Sigmoid colon (tissue), 7 donors: ENCODE data around the gene DNASE2. TPM values are rescaled to one million over a fixed set of nuclear protein-coding genes. Genes with fewer than 3 reads are reported as not detected.

ENCODE experiments used
- DNase-seq: peaks from one replicate; pipeline ENCODE4 v3.0.0-alpha.2; 2019
- H3K27ac ChIP-seq, 4 donors: fragments of 200-600 bp; sonication (generic); one replicate each; pipeline ENCODE4 v1.5.1; 2016 to 2019; ENCODE audit warnings: mild to moderate bottlenecking in 1 of 4
- H3K27me3 ChIP-seq, 3 donors: fragments of 200-600 bp; sonication (generic); one replicate each; pipeline ENCODE4 v1.5.1; 2019; ENCODE audit warnings: mild to moderate bottlenecking in 1 of 3
- H3K36me3 ChIP-seq, 4 donors: fragments of 200-600 bp; sonication (generic); one replicate each; pipeline ENCODE4 v1.5.1; 2016 to 2019
- H3K4me1 ChIP-seq, 4 donors: fragments of 200-600 bp; sonication (generic); one replicate each; pipeline ENCODE4 v1.5.1; 2017 to 2019
- H3K4me3 ChIP-seq, 4 donors: fragments of 200-600 bp; sonication (generic); one replicate each; pipeline ENCODE4 v1.5.1; 2017 to 2019; ENCODE audit warnings: mild to moderate bottlenecking in 2 of 4, moderate library complexity in 1 of 4
- H3K9me3 ChIP-seq, 4 donors: fragments of 200-600 bp in 3 of 4; sonication (generic) in 3 of 4; one replicate each; pipeline versions ENCODE4 v1.5.1 to v1.6.1; 2013 to 2019
- EP300 ChIP-seq, 4 donors: sonication (generic); formaldehyde crosslinking; IDR thresholded peaks; one replicate each; pipeline ENCODE4 v1.6.1; 2017; ENCODE audit warnings: antibody characterized with exemption in 4 of 4
- POLR2A ChIP-seq, 2 donors: fragments of 450-650 bp; IDR thresholded peaks; one replicate each; pipeline ENCODE4 v1.6.1; 2016; ENCODE audit warnings: antibody characterized with exemption in 2 of 2, mild to moderate bottlenecking in 2 of 2, moderate library complexity in 2 of 2
- POLR2AphosphoS5 ChIP-seq, 4 donors: sonication (generic); formaldehyde crosslinking; IDR thresholded peaks; one replicate each; pipeline ENCODE4 v1.6.1; 2017; ENCODE audit warnings: antibody characterized with exemption in 4 of 4
- whole genome bisulfite sequencing, 2 donors: extraction: QIAGEN DNeasy Blood & Tissue Kit; methylation state at CpG; one replicate each; pipeline ENCODE4 v1.1.7; 2013; 5-methylcytosine and 5-hydroxymethylcytosine counted together
- intact Hi-C: fragments of 100-400 bp; cut with DNase I; formaldehyde crosslinking; loops from one replicate; pipeline ENCODE4 v1.15.1; 2023
- polyA plus RNA-seq, 3 donors: library from polyadenylated mRNA; stranded (reverse); fragments of 200-250 nt; gene quantifications; one replicate each; pipeline ENCODE4 v1.2.3, GENCODE V29; 2013
- total RNA-seq, 4 donors: library from RNA; depleted of rRNA; stranded (reverse); fragments of >200 nt; gene quantifications; one replicate each; pipeline ENCODE4 v1.1.0, GENCODE V29; 2016
- TF ChIP-seq, protein P1 (sequence below), 4 experiments: fragments of 450-650 bp in 3 of 4; fragments of 200-600 bp in 1 of 4; IDR thresholded peaks; one replicate each; pipeline ENCODE4 v1.5.1; 2016 to 2019; ENCODE audit warnings: antibody characterized with exemption in 4 of 4, mild to moderate bottlenecking in 3 of 4, moderate library complexity in 2 of 4
- donor health status: healthy with polysubstance abuse.
- donor health status: Bipolar disorder and iron deficiency.
- donor health status: healthy.

Gene DNASE2, protein sequence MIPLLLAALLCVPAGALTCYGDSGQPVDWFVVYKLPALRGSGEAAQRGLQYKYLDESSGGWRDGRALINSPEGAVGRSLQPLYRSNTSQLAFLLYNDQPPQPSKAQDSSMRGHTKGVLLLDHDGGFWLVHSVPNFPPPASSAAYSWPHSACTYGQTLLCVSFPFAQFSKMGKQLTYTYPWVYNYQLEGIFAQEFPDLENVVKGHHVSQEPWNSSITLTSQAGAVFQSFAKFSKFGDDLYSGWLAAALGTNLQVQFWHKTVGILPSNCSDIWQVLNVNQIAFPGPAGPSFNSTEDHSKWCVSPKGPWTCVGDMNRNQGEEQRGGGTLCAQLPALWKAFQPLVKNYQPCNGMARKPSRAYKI
- total RNA-seq, result 10 to 100 TPM; 28.6 to 45.1 (median 32.1) TPM
- polyA plus RNA-seq, result 10 to 100 TPM; 11.4 to 45.4 (median 24.5) TPM

DNA sequence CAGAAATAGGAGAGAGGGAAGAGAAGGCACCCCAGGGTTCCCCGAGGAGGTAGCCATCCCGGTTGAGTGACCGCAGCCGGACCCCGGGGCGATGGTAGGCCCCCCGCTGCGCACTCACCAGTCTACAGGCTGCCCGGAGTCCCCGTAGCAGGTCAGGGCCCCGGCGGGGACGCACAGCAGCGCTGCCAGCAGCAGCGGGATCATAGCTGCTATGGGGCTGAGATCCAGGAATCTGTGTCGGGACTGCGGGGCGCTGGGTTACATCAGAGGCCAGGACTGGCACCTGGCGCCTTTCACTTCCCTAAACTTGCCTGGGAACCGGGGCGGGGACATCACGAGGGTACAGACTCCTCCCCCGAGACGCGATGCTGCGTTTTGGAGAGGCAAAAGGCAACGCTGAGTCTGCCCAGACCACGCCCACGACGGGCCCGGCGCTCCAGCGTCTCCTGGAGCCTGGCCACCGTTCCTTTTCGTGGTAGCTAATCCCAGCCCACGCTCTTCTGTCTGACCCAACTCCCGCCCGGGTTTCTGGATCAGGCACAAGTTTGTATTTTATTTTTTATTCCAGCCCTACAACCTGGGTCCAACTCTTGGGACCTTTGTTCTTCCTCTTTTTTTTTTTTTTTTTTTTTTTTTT is at the start of gene DNASE2:
Gene DNASE2 (minus strand): TSS at position 278 of the 637 bp plus-strand sequence. CDS start 74 bp downstream, at position 204.
- peaks cover 0 to 36% (median 31%) of the 10 kb centered on the region in 4 donors for H3K4me1 ChIP-seq
- peaks cover 0 to 26% (median 14%) of the 10 kb centered on the region in 4 donors for H3K36me3 ChIP-seq
- TF ChIP-seq POLR2AphosphoS5 (IDR thresholded peaks at IDR 0.05), result peak; percentile 86 to 97 (median 89)
- peak; percentile 58 to 66 for TF ChIP-seq POLR2A (IDR thresholded peaks at IDR 0.05)
- peak in 2 of 4 donors; percentile 21 to 75 for TF ChIP-seq EP300 (IDR thresholded peaks at IDR 0.05)
- TF ChIP-seq, protein P1, sequence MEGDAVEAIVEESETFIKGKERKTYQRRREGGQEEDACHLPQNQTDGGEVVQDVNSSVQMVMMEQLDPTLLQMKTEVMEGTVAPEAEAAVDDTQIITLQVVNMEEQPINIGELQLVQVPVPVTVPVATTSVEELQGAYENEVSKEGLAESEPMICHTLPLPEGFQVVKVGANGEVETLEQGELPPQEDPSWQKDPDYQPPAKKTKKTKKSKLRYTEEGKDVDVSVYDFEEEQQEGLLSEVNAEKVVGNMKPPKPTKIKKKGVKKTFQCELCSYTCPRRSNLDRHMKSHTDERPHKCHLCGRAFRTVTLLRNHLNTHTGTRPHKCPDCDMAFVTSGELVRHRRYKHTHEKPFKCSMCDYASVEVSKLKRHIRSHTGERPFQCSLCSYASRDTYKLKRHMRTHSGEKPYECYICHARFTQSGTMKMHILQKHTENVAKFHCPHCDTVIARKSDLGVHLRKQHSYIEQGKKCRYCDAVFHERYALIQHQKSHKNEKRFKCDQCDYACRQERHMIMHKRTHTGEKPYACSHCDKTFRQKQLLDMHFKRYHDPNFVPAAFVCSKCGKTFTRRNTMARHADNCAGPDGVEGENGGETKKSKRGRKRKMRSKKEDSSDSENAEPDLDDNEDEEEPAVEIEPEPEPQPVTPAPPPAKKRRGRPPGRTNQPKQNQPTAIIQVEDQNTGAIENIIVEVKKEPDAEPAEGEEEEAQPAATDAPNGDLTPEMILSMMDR (IDR thresholded peaks at IDR 0.05), result no peak
- intact Hi-C loops, result loop anchor here (10.0 kb wide), 1 partner anchor 224 kb away; the partner anchor contains the start of gene LYL1
- peak within 1 kb of the TSS; percentile 89 to 97 (median 94) for H3K27ac ChIP-seq
- no peaks in the 10 kb centered on the region for H3K9me3 ChIP-seq
- H3K4me3 ChIP-seq, result peak within 1 kb of the TSS; percentile 50 to 88 (median 80)
- 0% methylated on average over 38 of the region's 38 CpGs for WGBS, 2 donors
- peaks cover 5 to 21% (median 15%) of the 10 kb centered on the region in 3 donors for H3K27me3 ChIP-seq
- peak; percentile 99 for DNase-seq

DNA sequence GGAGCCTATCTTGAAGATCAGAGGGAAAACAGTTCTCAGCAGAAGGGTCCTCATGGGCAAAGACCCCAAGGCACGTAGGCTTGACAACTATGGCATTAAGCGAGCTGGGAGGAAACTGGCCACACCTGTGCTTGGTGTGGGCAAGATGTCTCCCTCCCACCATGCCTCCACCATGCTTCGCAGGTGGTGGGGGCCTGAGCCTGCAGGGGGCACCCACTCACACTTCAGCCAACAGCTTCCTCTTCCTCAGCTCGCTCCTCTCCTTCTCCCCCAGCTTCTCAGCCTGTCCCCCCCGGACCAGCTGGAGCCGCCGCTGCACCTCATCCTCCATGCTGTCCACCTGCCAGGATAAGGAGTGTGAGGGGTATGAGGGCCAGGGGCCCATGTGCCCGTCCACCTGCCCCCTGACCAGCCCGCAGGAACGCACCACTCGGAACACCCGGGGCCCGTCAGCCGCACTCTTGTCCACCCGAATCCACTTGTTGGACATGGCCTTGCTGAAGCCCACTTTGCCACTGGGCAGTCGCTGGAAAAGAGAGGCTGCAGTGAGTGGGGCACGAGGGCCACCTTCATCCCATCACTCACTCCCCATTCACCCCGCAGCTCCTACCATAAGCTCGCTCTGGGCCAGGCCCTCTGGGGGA is 48.9 kb upstream of the DNASE2 start:
- H3K27me3 ChIP-seq, result no peaks in the 10 kb centered on the region
- TF ChIP-seq POLR2A (IDR thresholded peaks at IDR 0.05) (no peak), EP300 (IDR thresholded peaks at IDR 0.05) (no peak), POLR2AphosphoS5 (IDR thresholded peaks at IDR 0.05) (no peak)
- TF ChIP-seq, protein P1 (IDR thresholded peaks at IDR 0.05), result no peak
- 93 to 94% methylated on average over 19 of the region's 19 CpGs for WGBS, 2 donors
- H3K4me1 ChIP-seq, result peaks cover 0 to 22% (median 14%) of the 10 kb centered on the region in 4 donors
- H3K9me3 ChIP-seq, result no peaks in the 10 kb centered on the region
- no peak for DNase-seq
- no peak overlapping the region for H3K4me3 ChIP-seq
- intact Hi-C loops, result loop anchor here (5.0 kb wide), 1 partner anchor 38 kb away; the partner anchor contains the start of gene GCDH
- peaks cover 20 to 58% (median 38%) of the 10 kb centered on the region in 4 donors for H3K36me3 ChIP-seq
- no peak overlapping the region for H3K27ac ChIP-seq

DNA sequence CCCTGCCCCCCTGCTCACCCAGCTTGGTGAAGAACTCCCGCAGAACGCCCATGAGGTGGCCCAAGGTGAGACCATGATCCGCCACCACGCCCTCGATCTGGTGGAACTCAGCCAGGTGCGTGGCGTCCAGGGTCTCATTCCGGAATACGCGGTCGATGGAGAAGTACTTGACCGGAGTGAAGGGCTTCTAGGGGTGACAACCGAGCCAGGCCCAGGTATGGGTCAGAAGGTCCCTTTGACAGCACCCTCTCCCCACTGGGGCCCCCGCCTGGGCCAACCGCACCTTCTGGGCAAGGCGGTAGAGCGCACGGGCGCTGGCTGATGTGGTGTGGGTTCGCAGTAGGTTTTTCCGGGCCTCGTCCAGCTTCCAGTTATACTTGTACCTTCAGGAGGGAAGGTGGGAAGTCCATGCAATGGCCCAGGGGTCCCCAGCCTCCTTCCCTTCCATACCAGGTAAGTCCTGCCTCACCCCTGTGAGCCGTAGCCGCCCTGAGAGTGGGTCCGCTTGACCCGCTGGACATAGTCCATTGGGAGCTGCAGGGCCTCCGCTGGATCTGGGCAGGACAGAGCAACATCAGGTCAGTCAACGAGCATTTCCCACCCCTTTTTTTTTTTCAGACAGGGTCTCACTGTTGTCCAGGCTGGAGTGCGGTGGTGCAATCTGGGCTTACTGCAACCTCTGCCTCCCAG is 43.5 kb upstream of the DNASE2 start:
- TF ChIP-seq POLR2AphosphoS5 (IDR thresholded peaks at IDR 0.05) (no peak), POLR2A (IDR thresholded peaks at IDR 0.05) (no peak), EP300 (IDR thresholded peaks at IDR 0.05) (no peak)
- TF ChIP-seq, protein P1 (IDR thresholded peaks at IDR 0.05), result no peak
- Histone ChIP-seq H3K27ac (no peak overlapping the region), H3K9me3 (no peaks in the 10 kb centered on the region), H3K4me1 (no peaks in the 10 kb centered on the region), H3K27me3 (no peaks in the 10 kb centered on the region), H3K36me3 (peaks cover 30 to 76% (median 61%) of the 10 kb centered on the region in 4 donors), H3K4me3 (no peak overlapping the region)
- intact Hi-C loops, result no loop called here
- no peak for DNase-seq
- 95 to 98% methylated on average over 29 of the region's 29 CpGs for WGBS, 2 donors

DNA sequence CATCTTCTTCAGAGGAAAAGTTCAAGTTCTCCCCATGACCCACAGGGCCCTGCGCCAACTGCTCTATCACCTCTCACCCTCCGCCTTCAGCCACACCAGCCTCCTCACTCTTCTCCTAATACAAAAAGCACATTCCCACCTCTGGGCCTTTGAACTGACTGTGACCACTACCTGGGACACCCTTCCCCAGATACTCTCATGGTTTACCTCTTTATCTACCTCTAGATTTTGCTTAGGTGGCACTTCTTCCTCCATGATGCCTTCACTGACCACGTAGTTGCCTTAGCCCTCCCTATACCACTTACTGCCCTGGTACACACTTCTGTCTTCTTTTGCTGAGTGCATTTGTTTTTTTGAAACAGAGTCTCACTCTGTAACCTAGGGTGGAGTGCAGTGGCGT is 41.7 kb upstream of the DNASE2 start:
- WGBS, 2 donors, result 97% methylated on average over 4 of the region's 4 CpGs
- intact Hi-C loops, result no loop called here
- no peak overlapping the region for H3K27ac ChIP-seq
- H3K36me3 ChIP-seq, result peaks cover 22 to 58% (median 49%) of the 10 kb centered on the region in 4 donors
- H3K4me3 ChIP-seq, result no peak overlapping the region
- no peaks in the 10 kb centered on the region for H3K27me3 ChIP-seq
- TF ChIP-seq EP300 (IDR thresholded peaks at IDR 0.05), result no peak
- TF ChIP-seq POLR2AphosphoS5 (IDR thresholded peaks at IDR 0.05), result no peak
- TF ChIP-seq, protein P1 (IDR thresholded peaks at IDR 0.05), result no peak
- no peak for TF ChIP-seq POLR2A (IDR thresholded peaks at IDR 0.05)
- no peaks in the 10 kb centered on the region for H3K9me3 ChIP-seq
- peaks cover 0 to 4% (median 3%) of the 10 kb centered on the region in 4 donors for H3K4me1 ChIP-seq
- no peak for DNase-seq
